ENCODE results near the gene PLAC1. TPM values are rescaled to one million over a fixed set of nuclear protein-coding genes. Genes with fewer than 3 reads are reported as not detected.

Gene PLAC1
- total RNA-seq, 1 experiment from 2014 or later: 0.34 TPM

DNA sequence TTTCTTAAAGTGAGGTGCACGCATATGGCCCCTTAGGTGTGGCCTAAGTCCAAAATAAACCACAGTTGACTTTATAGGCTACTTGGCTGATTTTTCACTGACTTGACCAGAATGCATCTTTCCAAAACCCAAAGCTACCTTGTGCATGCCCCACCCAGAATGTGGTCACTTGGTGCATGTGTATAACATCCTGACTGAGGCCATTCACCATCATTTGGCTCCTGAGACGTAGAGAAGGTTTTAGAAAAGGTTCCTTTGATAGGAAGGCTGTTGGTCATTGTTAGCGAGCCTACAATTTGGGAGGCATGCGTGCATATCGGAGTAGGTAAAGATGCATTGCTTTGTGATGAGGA is 84.6 kb downstream of the PLAC1 start:
- H3K79me2 ChIP-seq (ENCODE audit: insufficient read depth, low read length): no peaks in the 10 kb centered on the region
- intact Hi-C loops (cut with micrococcal nuclease): no loop called here
- 0 out of 4 replicates have a peak overlapping the region, but pooled peaks of 1 of the 2 experiments have one; percentile 18 for H3K4me3 ChIP-seq (replicated peaks in 1 of 2; ENCODE audit: low read depth in 1 of 2, low read length in 2 of 2)
- H3K27me3 ChIP-seq (ENCODE audit: insufficient read depth, low read length): peaks cover 3% of the 10 kb centered on the region; the same call in 1 of the 2 replicates
- DNase-seq (ENCODE audit: low read depth, low spot score): no peak
- no peaks in the 10 kb centered on the region for H3K36me3 ChIP-seq (ENCODE audit: control insufficient read depth in 1 of 2, insufficient read depth in 2 of 2, low read length in 2 of 2)
- H3K9me2 ChIP-seq (ENCODE audit: insufficient read depth): no peaks in the 10 kb centered on the region
- no peak overlapping the region for H3K27ac ChIP-seq (ENCODE audit: low read depth, low read length)
- ChIA-PET POLR2A (no interaction called here), RAD21 (ENCODE audit: low non-redundant PET in 1 of 2, low total read pairs in 2 of 2, uncharacterized antibody in 2 of 2, unreplicated experiment in 2 of 2) (no interaction called here), CTCF (no interaction called here)
- H3K4me1 ChIP-seq (ENCODE audit: control insufficient read depth in 1 of 2, insufficient read depth in 2 of 2, low read length in 2 of 2): peaks cover 15 to 33% of the 10 kb centered on the region in 2 experiments
- TF ChIP-seq JUND (IDR thresholded peaks at IDR 0.05) (no peak), MAX (IDR thresholded peaks at IDR 0.05) (peak; percentile 42; the same call in 1 of the 2 replicates), CEBPB (IDR thresholded peaks at IDR 0.05; ENCODE audit: low read depth) (no peak)
- peak overlapping the region; percentile 65 for H3K4me2 ChIP-seq (ENCODE audit: low read length)
- H2AFZ ChIP-seq (ENCODE audit: low read depth, low read length, poor library complexity, severe bottlenecking): no peak overlapping the region
- no peak overlapping the region for H3K9ac ChIP-seq (ENCODE audit: low read length)
- ATAC-seq: peak; percentile 64
- no peaks in the 10 kb centered on the region for H3K9me3 ChIP-seq (ENCODE audit: control insufficient read depth in 1 of 2, insufficient read depth in 1 of 2, low read depth in 1 of 2, low read length in 2 of 2)
- no TSS peak for BruUV-seq (replicated peaks)
- H4K20me1 ChIP-seq (ENCODE audit: insufficient read depth): no peaks in the 10 kb centered on the region

GRCh38 chrX:134572816-134573682 is 85.2 kb downstream of the PLAC1 start:
- Histone ChIP-seq H2AFZ (ENCODE audit: low read depth, low read length, poor library complexity, severe bottlenecking) (no peak overlapping the region), H3K9me2 (ENCODE audit: insufficient read depth) (no peaks in the 10 kb centered on the region), H3K9ac (ENCODE audit: low read length) (no peak overlapping the region), H3K36me3 (ENCODE audit: control insufficient read depth in 1 of 2, insufficient read depth in 2 of 2, low read length in 2 of 2) (no peaks in the 10 kb centered on the region), H3K4me3 (replicated peaks in 1 of 2; ENCODE audit: low read depth in 1 of 2, low read length in 2 of 2) (peak overlapping the region in 1 of 2 experiments; percentile 18; a peak in 2 of 4 replicates), H3K4me1 (ENCODE audit: control insufficient read depth in 1 of 2, insufficient read depth in 2 of 2, low read length in 2 of 2) (peaks cover 13 to 29% of the 10 kb centered on the region in 2 experiments), H4K20me1 (ENCODE audit: insufficient read depth) (no peaks in the 10 kb centered on the region), H3K4me2 (ENCODE audit: low read length) (peak overlapping the region; percentile 65), H3K79me2 (ENCODE audit: insufficient read depth, low read length) (no peaks in the 10 kb centered on the region), H3K27me3 (ENCODE audit: insufficient read depth, low read length) (peaks cover 3% of the 10 kb centered on the region; the same call in 1 of the 2 replicates), H3K9me3 (ENCODE audit: control insufficient read depth in 1 of 2, insufficient read depth in 1 of 2, low read depth in 1 of 2, low read length in 2 of 2) (no peaks in the 10 kb centered on the region), H3K27ac (ENCODE audit: low read depth, low read length) (no peak overlapping the region)
- intact Hi-C loops (cut with micrococcal nuclease): no loop called here
- CTCF ChIA-PET: no interaction called here
- no TSS peak for BruUV-seq (replicated peaks)
- peak; percentile 70 for DNase-seq (ENCODE audit: low read depth, low spot score)
- RAD21 ChIA-PET (ENCODE audit: low non-redundant PET in 1 of 2, low total read pairs in 2 of 2, uncharacterized antibody in 2 of 2, unreplicated experiment in 2 of 2): no interaction called here
- ATAC-seq: peak; percentile 76
- POLR2A ChIA-PET: no interaction called here
- TF ChIP-seq SRF (IDR thresholded peaks at IDR 0.05; ENCODE audit: low read depth) (peak; percentile 74), POLR2AphosphoS5 (IDR thresholded peaks at IDR 0.05; ENCODE audit: low read depth, low read length) (peak; percentile 35; the same call in 1 of the 2 replicates), ZNF274 (IDR thresholded peaks at IDR 0.05; ENCODE audit: low read depth, low read length) (no peak), POLR2A (IDR thresholded peaks at IDR 0.05; ENCODE audit: borderline replicate concordance, extremely low read depth, insufficient read depth, insufficient read length) (no peak), EZH2phosphoT487 (IDR thresholded peaks at IDR 0.05; ENCODE audit: borderline replicate concordance) (no peak), RAD21 (IDR thresholded peaks at IDR 0.05; ENCODE audit: low read depth) (peak; percentile 15; the same call in 1 of the 2 replicates), ZFX (IDR thresholded peaks at IDR 0.05) (no peak), SIN3A (IDR thresholded peaks at IDR 0.05; ENCODE audit: low read depth) (peak; percentile 30; the same call in 1 of the 2 replicates), REST (IDR thresholded peaks at IDR 0.05; ENCODE audit: low read depth) (no peak)
- TF ChIP-seq, protein P1, sequence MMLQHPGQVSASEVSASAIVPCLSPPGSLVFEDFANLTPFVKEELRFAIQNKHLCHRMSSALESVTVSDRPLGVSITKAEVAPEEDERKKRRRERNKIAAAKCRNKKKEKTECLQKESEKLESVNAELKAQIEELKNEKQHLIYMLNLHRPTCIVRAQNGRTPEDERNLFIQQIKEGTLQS (IDR thresholded peaks at IDR 0.05): 0 out of 2 replicates have a peak, but pooled peaks have one; percentile 16
- TF ChIP-seq, protein P2, sequence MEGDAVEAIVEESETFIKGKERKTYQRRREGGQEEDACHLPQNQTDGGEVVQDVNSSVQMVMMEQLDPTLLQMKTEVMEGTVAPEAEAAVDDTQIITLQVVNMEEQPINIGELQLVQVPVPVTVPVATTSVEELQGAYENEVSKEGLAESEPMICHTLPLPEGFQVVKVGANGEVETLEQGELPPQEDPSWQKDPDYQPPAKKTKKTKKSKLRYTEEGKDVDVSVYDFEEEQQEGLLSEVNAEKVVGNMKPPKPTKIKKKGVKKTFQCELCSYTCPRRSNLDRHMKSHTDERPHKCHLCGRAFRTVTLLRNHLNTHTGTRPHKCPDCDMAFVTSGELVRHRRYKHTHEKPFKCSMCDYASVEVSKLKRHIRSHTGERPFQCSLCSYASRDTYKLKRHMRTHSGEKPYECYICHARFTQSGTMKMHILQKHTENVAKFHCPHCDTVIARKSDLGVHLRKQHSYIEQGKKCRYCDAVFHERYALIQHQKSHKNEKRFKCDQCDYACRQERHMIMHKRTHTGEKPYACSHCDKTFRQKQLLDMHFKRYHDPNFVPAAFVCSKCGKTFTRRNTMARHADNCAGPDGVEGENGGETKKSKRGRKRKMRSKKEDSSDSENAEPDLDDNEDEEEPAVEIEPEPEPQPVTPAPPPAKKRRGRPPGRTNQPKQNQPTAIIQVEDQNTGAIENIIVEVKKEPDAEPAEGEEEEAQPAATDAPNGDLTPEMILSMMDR (IDR thresholded peaks at IDR 0.05 in 2 of 3, conservative IDR thresholded peaks at IDR 0.05 in 1 of 3; ENCODE audit: borderline replicate concordance in 1 of 3, insufficient read depth in 1 of 3, low read depth in 2 of 3, low read length in 2 of 3): no peak
